Stomach smooth muscle (tissue), 2 donors: ENCODE measurements around the gene HTR1D.

Experiments
- H3K27ac ChIP-seq: one replicate; pipeline ENCODE4 v1.7.0; 2013; ENCODE audit warnings: mild to moderate bottlenecking, low read length, inconsistent platforms
- H3K27me3 ChIP-seq, 2 donors: one replicate each; pipeline ENCODE4 v1.7.0; 2013; ENCODE audit warnings: low read length in 2 of 2; ENCODE audit not compliant: insufficient read depth in 2 of 2, control insufficient read depth in 1 of 2
- H3K36me3 ChIP-seq, 2 donors: one replicate each; pipeline ENCODE4 v1.7.0; 2013; ENCODE audit warnings: low read length in 2 of 2; ENCODE audit not compliant: control insufficient read depth in 2 of 2, insufficient read depth in 2 of 2
- H3K4me1 ChIP-seq: one replicate; pipeline ENCODE4 v1.7.0; 2013; ENCODE audit warnings: low read length; ENCODE audit not compliant: control insufficient read depth, insufficient read depth
- H3K4me3 ChIP-seq, 2 donors: one replicate each; pipeline ENCODE4 v1.7.0; 2013; ENCODE audit warnings: low read length in 2 of 2
- H3K9ac ChIP-seq, 2 donors: one replicate each; pipeline ENCODE4 v1.7.0; 2013; ENCODE audit warnings: low read length in 2 of 2, mild to moderate bottlenecking in 1 of 2
- H3K9me3 ChIP-seq, 2 donors: one replicate each; pipeline ENCODE4 v1.7.0; 2013; ENCODE audit warnings: low read length in 2 of 2; ENCODE audit not compliant: control insufficient read depth in 2 of 2
- donor health status: healthy.
- donor health status: Pancreatic carcinoma.

HTR1D gene

GRCh38 chr1:23149114-23149513 is 68.2 kb downstream of the HTR1D start:
- H3K9me3 ChIP-seq, result no peaks in the 10 kb centered on the region
- no peaks in the 10 kb centered on the region for H3K27me3 ChIP-seq
- H3K4me1 ChIP-seq, result no peaks in the 10 kb centered on the region
- no peak overlapping the region for H3K9ac ChIP-seq
- no peak overlapping the region for H3K4me3 ChIP-seq
- H3K36me3 ChIP-seq, result peaks cover 0 to 2% of the 10 kb centered on the region in 2 donors
- no peak overlapping the region for H3K27ac ChIP-seq

GRCh38 chr1:23148084-23148483 is 69.2 kb downstream of the HTR1D start:
- Histone ChIP-seq H3K9me3 (no peaks in the 10 kb centered on the region), H3K27me3 (no peaks in the 10 kb centered on the region), H3K36me3 (peaks cover 0 to 2% of the 10 kb centered on the region in 2 donors), H3K27ac (no peak overlapping the region), H3K9ac (no peak overlapping the region), H3K4me1 (no peaks in the 10 kb centered on the region), H3K4me3 (no peak overlapping the region)
